HCT116 (cell line): ENCODE results near the gene DENND5B. TPM values are rescaled to one million over a fixed set of nuclear protein-coding genes. Genes with fewer than 3 reads are reported as not detected.

Source experiments
- ATAC-seq: fragments of 200-7000 bp; cut with Tn5 transposase; 2 replicates; pipeline ENCODE4 v1.9.1; 2020; ENCODE audit warnings: mild to moderate bottlenecking, moderate library complexity
- BruUV-seq: library from RNA; stranded (reverse); fragments of 400-500 nt; replicated peaks from 2 replicates; lab custom pipeline; 2021; lab: Mats Ljungman, UMichigan
- CTCF ChIA-PET: fragments of 300-600 bp; sonication (Branson Sonifier 250); formaldehyde crosslinking; loops from one replicate; lab custom pipeline; 2021; ENCODE audit warnings: antibody characterized with exemption; lab: Charles Lee
- POLR2A ChIA-PET: fragments of 300-600, 350-600 bp; sonication (Branson Sonifier 250); formaldehyde crosslinking; loops from one replicate; lab custom pipeline; 2021; ENCODE audit warnings: antibody characterized with exemption; lab: Charles Lee
- RAD21 ChIA-PET, 2 experiments: fragments of 300-600 bp; sonication (Branson Sonifier 250); formaldehyde crosslinking; loops; one replicate each; lab custom pipeline; 2023; ENCODE audit warnings: low total read pairs in 2 of 2; ENCODE audit not compliant: uncharacterized antibody in 2 of 2, unreplicated experiment in 2 of 2, low non-redundant PET in 1 of 2; lab: Charles Lee
- DNase-seq: peaks from one replicate; pipeline ENCODE4 v3.0.0-alpha.2; 2010; ENCODE audit warnings: low read depth, low spot score
- H2AFZ ChIP-seq: fragments of 200-600 bp; shearing (Covaris generic), sonication (generic); 2 replicates; pipeline ENCODE4 v1.6.1; 2017; ENCODE audit warnings: low read depth, mixed run types, mixed read lengths, antibody characterized with exemption, low read length; ENCODE audit not compliant: poor library complexity, severe bottlenecking
- H3K27ac ChIP-seq: 2 replicates; pipeline ENCODE4 v1.5.1; 2012; ENCODE audit warnings: low read depth, low read length
- H3K27me3 ChIP-seq: fragments of 200-600 bp; sonication (generic); 2 replicates; pipeline ENCODE4 v1.6.1; 2016; ENCODE audit warnings: mixed run types, low read length, mixed read lengths; ENCODE audit not compliant: insufficient read depth
- H3K36me3 ChIP-seq, 2 experiments: fragments of 200-500 bp in 1 of 2; fragments of 200-600 bp in 1 of 2; sonication (Bioruptor generic) in 1 of 2; sonication (generic) in 1 of 2; 2 replicates each; pipeline versions ENCODE4 v1.5.1 to v1.6.1; 2014 to 2016; ENCODE audit warnings: low read length in 2 of 2, inconsistent platforms in 1 of 2, mixed read lengths in 1 of 2, mixed run types in 1 of 2; ENCODE audit not compliant: insufficient read depth in 2 of 2, control insufficient read depth in 1 of 2
- H3K4me1 ChIP-seq, 2 experiments: fragments of 200-600 bp in 1 of 2; sonication (generic) in 1 of 2; 2 replicates each; pipeline versions ENCODE4 v1.5.1 to v1.6.1; 2012 to 2017; ENCODE audit warnings: low read length in 2 of 2, inconsistent platforms in 1 of 2, mild to moderate bottlenecking in 1 of 2, mixed read lengths in 1 of 2, mixed run types in 1 of 2, moderate library complexity in 1 of 2; ENCODE audit not compliant: insufficient read depth in 2 of 2, control insufficient read depth in 1 of 2
- H3K4me2 ChIP-seq: fragments of 200-600 bp; sonication (generic); 2 replicates; pipeline ENCODE4 v1.6.1; 2017; ENCODE audit warnings: mixed run types, low read length, mixed read lengths
- H3K4me3 ChIP-seq, 2 experiments: fragments of 200-600 bp in 1 of 2; sonication (generic) in 1 of 2; replicated peaks in 1 of 2; 2 replicates each; pipeline ENCODE4 v1.5.1; 2011 to 2016; ENCODE audit warnings: low read length in 2 of 2, control low read depth in 1 of 2, low read depth in 1 of 2, mild to moderate bottlenecking in 1 of 2, mixed read lengths in 1 of 2, mixed run types in 1 of 2
- H3K79me2 ChIP-seq: fragments of 200-600 bp; sonication (generic); 2 replicates; pipeline ENCODE4 v1.6.1; 2017; ENCODE audit warnings: mild to moderate bottlenecking, mixed run types, low read length, moderate library complexity, mixed read lengths; ENCODE audit not compliant: insufficient read depth
- H3K9ac ChIP-seq: fragments of 200-600 bp; sonication (generic); 2 replicates; pipeline ENCODE4 v1.6.1; 2016; ENCODE audit warnings: low read length, mixed read lengths
- H3K9me2 ChIP-seq: fragments of 200-600 bp; sonication (generic), shearing (Covaris generic); 2 replicates; pipeline ENCODE4 v1.6.1; 2017; ENCODE audit warnings: mixed run types, mild to moderate bottlenecking, moderate library complexity; ENCODE audit not compliant: insufficient read depth
- H3K9me3 ChIP-seq, 2 experiments: fragments of 200-500 bp in 1 of 2; fragments of 200-600 bp in 1 of 2; sonication (Bioruptor generic) in 1 of 2; sonication (generic) in 1 of 2; 2 replicates each; pipeline ENCODE4 v1.6.1; 2014 to 2017; ENCODE audit warnings: low read length in 2 of 2, mixed read lengths in 2 of 2, inconsistent platforms in 1 of 2, low read depth in 1 of 2, mild to moderate bottlenecking in 1 of 2, mixed run types in 1 of 2, moderate library complexity in 1 of 2; ENCODE audit not compliant: control insufficient read depth in 1 of 2, insufficient read depth in 1 of 2
- H4K20me1 ChIP-seq: fragments of 200-600 bp; sonication (generic), shearing (Covaris generic); 2 replicates; pipeline ENCODE4 v1.6.1; 2017; ENCODE audit warnings: mixed run types, mild to moderate bottlenecking, moderate library complexity; ENCODE audit not compliant: insufficient read depth
- ATF3 ChIP-seq: IDR thresholded peaks from 2 replicates; pipeline ENCODE4 v1.6.1; 2012
- CEBPB ChIP-seq: IDR thresholded peaks from 2 replicates; pipeline ENCODE4 v1.6.1; 2012; ENCODE audit warnings: low read depth
- EGR1 ChIP-seq: IDR thresholded peaks from 2 replicates; pipeline ENCODE4 v1.6.1; 2012; ENCODE audit warnings: low read depth
- EZH2 ChIP-seq: fragments of 200-600 bp; sonication (generic); IDR thresholded peaks from 2 replicates; pipeline ENCODE4 v1.6.1; 2017; ENCODE audit warnings: antibody characterized with exemption, mixed run types
- EZH2phosphoT487 ChIP-seq: fragments of 200-600 bp; IDR thresholded peaks from 2 replicates; pipeline ENCODE4 v1.6.1; 2018; ENCODE audit warnings: antibody characterized with exemption, borderline replicate concordance
- JUND ChIP-seq: IDR thresholded peaks from 2 replicates; pipeline ENCODE4 v1.6.1; 2012
- POLR2A ChIP-seq: IDR thresholded peaks from 2 replicates; pipeline ENCODE4 v1.7.0; 2011; ENCODE audit warnings: borderline replicate concordance; ENCODE audit not compliant: insufficient read depth, insufficient read length; ENCODE audit errors: extremely low read depth
- POLR2AphosphoS5 ChIP-seq: IDR thresholded peaks from 2 replicates; pipeline ENCODE4 v1.6.1; 2011; ENCODE audit warnings: mild to moderate bottlenecking, low read depth, low read length, moderate library complexity
- RAD21 ChIP-seq: IDR thresholded peaks from 2 replicates; pipeline ENCODE4 v1.6.1; 2012; ENCODE audit warnings: low read depth, mild to moderate bottlenecking
- SIN3A ChIP-seq: IDR thresholded peaks from 2 replicates; pipeline ENCODE4 v1.6.1; 2012; ENCODE audit warnings: low read depth
- SP1 ChIP-seq: IDR thresholded peaks from 2 replicates; pipeline ENCODE4 v1.6.1; 2012; ENCODE audit warnings: low read depth
- SRF ChIP-seq: IDR thresholded peaks from 2 replicates; pipeline ENCODE4 v1.6.1; 2012; ENCODE audit warnings: low read depth
- TCF7L2 ChIP-seq: IDR thresholded peaks from 2 replicates; pipeline ENCODE4 v1.7.0; 2011; ENCODE audit warnings: borderline replicate concordance, inconsistent platforms; ENCODE audit not compliant: insufficient read depth, insufficient read length; ENCODE audit errors: extremely low read depth
- ZBTB33 ChIP-seq: IDR thresholded peaks from 2 replicates; pipeline ENCODE4 v1.6.1; 2011; ENCODE audit warnings: mild to moderate bottlenecking, low read length, moderate library complexity; ENCODE audit not compliant: insufficient replicate concordance; ENCODE audit errors: extremely low read depth
- ZFX ChIP-seq: fragments of 450-650 bp; IDR thresholded peaks from 2 replicates; pipeline ENCODE4 v1.6.1; 2017
- ZNF274 ChIP-seq: fragments of 200-500 bp; sonication (Bioruptor generic); IDR thresholded peaks from 2 replicates; pipeline ENCODE4 v1.6.1; 2014; ENCODE audit warnings: mild to moderate bottlenecking, low read depth, low read length, inconsistent platforms
- intact Hi-C: fragments of 100-400 bp; cut with micrococcal nuclease; formaldehyde crosslinking; loops from 2 replicates; pipeline ENCODE4 v1.10.0; 2022
- total RNA-seq: library from RNA; stranded (reverse); gene quantifications from one replicate; pipeline ENCODE4 v1.2.1, GENCODE V29; 2021; ENCODE audit not compliant: unreplicated experiment
- TF ChIP-seq, protein P1 (sequence below): IDR thresholded peaks from 2 replicates; pipeline ENCODE4 v1.6.1; 2012
- TF ChIP-seq, protein P2 (sequence below), 3 experiments: fragments of 200-600 bp in 1 of 3; sonication (generic) in 1 of 3; IDR thresholded peaks in 2 of 3; conservative IDR thresholded peaks in 1 of 3; 2 replicates each; pipeline ENCODE4 v1.5.1; 2012 to 2017; ENCODE audit warnings: low read depth in 2 of 3, low read length in 2 of 3, antibody characterized with exemption in 1 of 3, borderline replicate concordance in 1 of 3, control low read depth in 1 of 3, mild to moderate bottlenecking in 1 of 3, mixed read lengths in 1 of 3, mixed run types in 1 of 3, moderate library complexity in 1 of 3; ENCODE audit not compliant: insufficient read depth in 1 of 3

Gene DENND5B
- total RNA-seq, 1 experiment from 2014 or later, result 19.2 TPM

DNA sequence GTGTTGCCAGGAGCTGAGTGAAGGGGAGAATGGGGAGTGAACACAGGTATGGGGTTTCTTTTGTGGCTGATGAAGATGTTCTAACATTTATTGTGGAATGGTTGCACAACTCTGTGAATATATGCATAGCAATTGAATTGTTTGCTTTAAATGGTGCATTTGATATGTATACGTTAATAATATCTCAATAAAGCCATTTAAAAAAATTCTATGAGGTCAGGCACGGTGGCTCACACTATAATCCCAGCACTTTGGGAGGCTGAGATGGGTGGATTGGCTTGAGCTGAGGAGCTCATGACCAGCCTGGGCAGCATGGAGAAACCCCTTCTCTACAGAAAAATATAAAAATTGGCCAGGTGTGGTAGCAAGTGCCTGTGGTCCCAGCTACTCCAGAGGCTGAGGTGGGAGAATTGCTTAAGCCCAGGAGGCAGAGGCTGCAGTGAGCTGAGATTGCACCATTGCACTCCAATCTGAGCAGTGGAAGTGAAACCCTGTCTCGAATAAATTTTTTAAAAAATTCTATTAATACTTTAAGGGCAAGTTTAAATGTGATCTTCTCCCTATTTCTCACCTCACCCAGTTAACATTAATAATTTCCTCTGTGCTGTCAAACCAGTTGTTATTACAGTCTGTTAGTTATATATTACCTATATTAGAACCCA is 65.3 kb downstream of the DENND5B start:
- peaks cover 17% of the 10 kb centered on the region for H3K79me2 ChIP-seq
- no peak for ATAC-seq
- no TSS peak for BruUV-seq
- no peak overlapping the region for H3K4me3 ChIP-seq
- no peak overlapping the region for H3K27ac ChIP-seq
- H2AFZ ChIP-seq, result no peak overlapping the region
- no peaks in the 10 kb centered on the region for H3K27me3 ChIP-seq
- H3K36me3 ChIP-seq, result no peaks in the 10 kb centered on the region
- intact Hi-C loops, result no loop called here
- H3K4me2 ChIP-seq, result peak overlapping the region; percentile 23
- H3K9me2 ChIP-seq, result no peaks in the 10 kb centered on the region
- ChIA-PET POLR2A (no interaction called here), RAD21 (no interaction called here), CTCF (no interaction called here)
- H3K4me1 ChIP-seq, result peaks cover 29 to 57% of the 10 kb centered on the region in 2 experiments
- no peak for DNase-seq
- no peak overlapping the region for H3K9ac ChIP-seq
- H3K9me3 ChIP-seq, result no peaks in the 10 kb centered on the region
- TF ChIP-seq POLR2A (no peak), POLR2AphosphoS5 (no peak), SRF (no peak), ATF3 (no peak), JUND (no peak), CEBPB (no peak), TCF7L2 (no peak), SIN3A (no peak), SP1 (no peak), ZBTB33 (no peak), ZNF274 (no peak), EZH2phosphoT487 (no peak), EZH2 (no peak), ZFX (no peak), RAD21 (no peak), EGR1 (no peak)
- TF ChIP-seq, protein P1, sequence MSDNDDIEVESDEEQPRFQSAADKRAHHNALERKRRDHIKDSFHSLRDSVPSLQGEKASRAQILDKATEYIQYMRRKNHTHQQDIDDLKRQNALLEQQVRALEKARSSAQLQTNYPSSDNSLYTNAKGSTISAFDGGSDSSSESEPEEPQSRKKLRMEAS, result no peak
- TF ChIP-seq, protein P2, sequence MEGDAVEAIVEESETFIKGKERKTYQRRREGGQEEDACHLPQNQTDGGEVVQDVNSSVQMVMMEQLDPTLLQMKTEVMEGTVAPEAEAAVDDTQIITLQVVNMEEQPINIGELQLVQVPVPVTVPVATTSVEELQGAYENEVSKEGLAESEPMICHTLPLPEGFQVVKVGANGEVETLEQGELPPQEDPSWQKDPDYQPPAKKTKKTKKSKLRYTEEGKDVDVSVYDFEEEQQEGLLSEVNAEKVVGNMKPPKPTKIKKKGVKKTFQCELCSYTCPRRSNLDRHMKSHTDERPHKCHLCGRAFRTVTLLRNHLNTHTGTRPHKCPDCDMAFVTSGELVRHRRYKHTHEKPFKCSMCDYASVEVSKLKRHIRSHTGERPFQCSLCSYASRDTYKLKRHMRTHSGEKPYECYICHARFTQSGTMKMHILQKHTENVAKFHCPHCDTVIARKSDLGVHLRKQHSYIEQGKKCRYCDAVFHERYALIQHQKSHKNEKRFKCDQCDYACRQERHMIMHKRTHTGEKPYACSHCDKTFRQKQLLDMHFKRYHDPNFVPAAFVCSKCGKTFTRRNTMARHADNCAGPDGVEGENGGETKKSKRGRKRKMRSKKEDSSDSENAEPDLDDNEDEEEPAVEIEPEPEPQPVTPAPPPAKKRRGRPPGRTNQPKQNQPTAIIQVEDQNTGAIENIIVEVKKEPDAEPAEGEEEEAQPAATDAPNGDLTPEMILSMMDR (IDR thresholded peaks at IDR 0.05 in 2 of 3, conservative IDR thresholded peaks at IDR 0.05 in 1 of 3; ENCODE audit: borderline replicate concordance in 1 of 3, insufficient read depth in 1 of 3, low read depth in 2 of 3, low read length in 2 of 3), result no peak
- H4K20me1 ChIP-seq, result no peaks in the 10 kb centered on the region
